Measurements from ENCODE around the gene HDLBP. TPM values are rescaled to one million over a fixed set of nuclear protein-coding genes. Genes with fewer than 3 reads are reported as not detected.

Gene HDLBP
- total RNA-seq, 4 donors from 2014 or later: 239 to 310 (median 273) TPM

DNA sequence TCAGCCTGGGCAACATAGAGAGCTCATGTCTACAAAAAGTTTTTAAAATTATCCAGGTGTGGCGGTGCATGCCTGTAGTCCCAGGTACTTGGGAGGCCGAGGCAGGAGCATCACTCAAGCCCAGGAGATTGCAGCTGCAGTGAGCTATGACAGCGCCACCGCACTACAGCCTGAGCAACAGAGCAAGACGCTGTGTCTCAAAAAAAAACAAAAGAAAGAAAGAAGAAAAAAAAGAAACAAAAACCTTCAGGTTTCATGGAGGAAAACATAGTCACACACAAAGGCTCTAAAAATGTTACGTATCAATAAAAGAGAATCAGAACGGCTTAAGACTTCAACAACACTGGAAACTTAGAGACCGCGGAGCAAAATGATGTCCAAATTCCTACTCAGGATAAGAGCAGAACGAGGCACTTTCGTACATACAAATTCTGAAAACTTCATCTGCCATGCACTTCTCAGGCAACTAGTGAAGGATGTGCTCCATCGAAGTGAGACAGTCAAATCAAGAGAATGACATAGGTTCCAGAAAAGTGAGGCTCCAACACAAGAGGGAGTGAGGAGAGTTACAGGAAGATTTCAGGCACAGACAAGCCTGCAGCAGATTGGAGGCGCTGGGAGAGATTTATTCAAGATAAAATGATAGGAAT lies 4.4 kb downstream of the HDLBP start:
- H3K27me3 ChIP-seq: no peaks in the 10 kb centered on the region
- no peak overlapping the region for H3K27ac ChIP-seq
- WGBS, 2 donors: 70 to 87% methylated on average over 13 of the region's 13 CpGs
- H3K36me3 ChIP-seq: no peaks in the 10 kb centered on the region
- no peak for DNase-seq
- no peak overlapping the region for H3K4me3 ChIP-seq
- H3K9me3 ChIP-seq: no peaks in the 10 kb centered on the region
- intact Hi-C loops (cut with DNase I): no loop called here
- TF ChIP-seq, protein P1, sequence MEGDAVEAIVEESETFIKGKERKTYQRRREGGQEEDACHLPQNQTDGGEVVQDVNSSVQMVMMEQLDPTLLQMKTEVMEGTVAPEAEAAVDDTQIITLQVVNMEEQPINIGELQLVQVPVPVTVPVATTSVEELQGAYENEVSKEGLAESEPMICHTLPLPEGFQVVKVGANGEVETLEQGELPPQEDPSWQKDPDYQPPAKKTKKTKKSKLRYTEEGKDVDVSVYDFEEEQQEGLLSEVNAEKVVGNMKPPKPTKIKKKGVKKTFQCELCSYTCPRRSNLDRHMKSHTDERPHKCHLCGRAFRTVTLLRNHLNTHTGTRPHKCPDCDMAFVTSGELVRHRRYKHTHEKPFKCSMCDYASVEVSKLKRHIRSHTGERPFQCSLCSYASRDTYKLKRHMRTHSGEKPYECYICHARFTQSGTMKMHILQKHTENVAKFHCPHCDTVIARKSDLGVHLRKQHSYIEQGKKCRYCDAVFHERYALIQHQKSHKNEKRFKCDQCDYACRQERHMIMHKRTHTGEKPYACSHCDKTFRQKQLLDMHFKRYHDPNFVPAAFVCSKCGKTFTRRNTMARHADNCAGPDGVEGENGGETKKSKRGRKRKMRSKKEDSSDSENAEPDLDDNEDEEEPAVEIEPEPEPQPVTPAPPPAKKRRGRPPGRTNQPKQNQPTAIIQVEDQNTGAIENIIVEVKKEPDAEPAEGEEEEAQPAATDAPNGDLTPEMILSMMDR (IDR thresholded peaks at IDR 0.05): no peak
- no peak for TF ChIP-seq POLR2A (IDR thresholded peaks at IDR 0.05)
- H3K4me1 ChIP-seq: peaks cover 4 to 66% (median 4%) of the 10 kb centered on the region in 3 donors

DNA sequence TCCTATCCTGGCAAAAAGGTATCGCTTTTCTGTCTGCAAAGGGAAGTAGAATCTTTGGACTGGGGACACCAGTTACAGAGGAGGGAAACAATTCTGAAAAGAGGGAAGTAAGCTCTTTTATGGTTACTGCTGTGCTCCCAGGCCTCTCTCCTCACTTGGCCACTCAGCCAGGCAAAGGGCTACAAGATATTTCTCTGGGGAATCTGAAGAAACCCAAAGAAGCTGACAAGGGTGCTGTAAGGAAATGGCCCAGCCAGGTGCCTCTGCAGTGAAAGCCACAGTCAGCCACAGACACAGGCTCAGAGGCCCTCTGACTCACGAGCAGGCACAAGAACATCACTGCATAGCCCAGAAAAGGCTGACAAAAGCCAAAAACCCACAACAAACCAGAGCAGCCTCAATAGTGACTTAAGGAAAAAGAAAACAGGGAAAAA lies 5.8 kb downstream of the HDLBP start:
- TF ChIP-seq POLR2A (IDR thresholded peaks at IDR 0.05): no peak
- TF ChIP-seq, protein P1 (IDR thresholded peaks at IDR 0.05): no peak
- Histone ChIP-seq H3K36me3 (no peaks in the 10 kb centered on the region), H3K9me3 (no peaks in the 10 kb centered on the region), H3K27ac (peak overlapping the region in 2 of 4 donors; percentile 20 to 34), H3K4me3 (no peak overlapping the region), H3K4me1 (peaks cover 4 to 79% (median 4%) of the 10 kb centered on the region in 3 donors), H3K27me3 (no peaks in the 10 kb centered on the region)
- 41 to 52% methylated on average over 2 of the region's 2 CpGs for WGBS, 2 donors
- no peak for DNase-seq
- intact Hi-C loops (cut with DNase I): no loop called here

DNA sequence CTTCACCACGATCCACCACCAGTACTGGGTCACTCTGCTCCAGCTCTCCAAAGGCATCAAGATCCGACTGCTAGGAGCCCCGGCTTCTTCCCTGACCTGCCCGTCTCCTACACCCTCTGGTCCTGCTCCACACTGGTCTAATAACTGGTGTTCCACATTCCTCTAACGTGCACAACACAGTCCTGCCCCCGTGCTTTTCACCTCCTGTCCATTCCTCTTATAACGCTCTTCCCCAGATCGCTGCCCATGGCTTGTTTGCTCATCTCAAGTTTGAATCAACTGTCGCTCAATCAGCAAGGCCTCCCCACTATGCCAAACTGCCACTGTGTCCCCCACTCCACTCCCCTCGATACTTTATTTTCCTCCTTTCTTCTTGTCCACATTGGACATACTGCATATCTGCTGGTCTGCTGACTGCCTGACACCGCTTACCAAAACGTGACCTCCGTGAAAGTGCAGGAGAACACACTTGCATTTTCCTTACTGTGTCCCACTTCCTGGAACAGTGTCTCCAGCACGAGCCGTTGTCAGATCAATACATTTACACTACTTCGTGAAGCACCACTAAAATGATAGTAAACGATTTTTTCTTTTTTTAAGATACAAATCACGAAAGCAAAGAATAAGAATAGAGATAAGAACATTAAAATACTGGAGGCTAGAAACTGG lies 6.5 kb downstream of the HDLBP start:
- no peak for DNase-seq

DNA sequence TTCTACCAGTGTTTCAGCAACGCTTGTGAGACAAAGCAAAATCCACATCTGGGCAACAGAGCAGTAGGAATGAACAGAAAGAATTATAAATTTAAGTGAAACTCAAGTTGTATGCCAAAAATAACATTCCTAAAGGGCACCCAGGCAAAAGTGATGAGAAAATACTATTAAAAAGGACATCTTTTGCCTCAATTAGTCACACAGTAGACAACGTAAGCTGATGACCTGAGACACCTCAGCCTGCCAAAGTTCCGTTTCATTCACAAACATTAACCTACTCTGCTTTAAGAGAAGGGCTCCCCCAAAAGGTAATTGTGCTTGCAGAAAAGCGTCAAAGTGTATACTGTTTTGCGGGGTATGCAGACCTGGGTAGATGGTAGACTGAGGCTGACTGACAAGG lies 7.2 kb downstream of the HDLBP start:
- no peaks in the 10 kb centered on the region for H3K9me3 ChIP-seq
- TF ChIP-seq, protein P1 (IDR thresholded peaks at IDR 0.05): no peak
- TF ChIP-seq POLR2A (IDR thresholded peaks at IDR 0.05): no peak
- 64 to 88% methylated on average over 5 of the region's 5 CpGs for WGBS, 2 donors
- no peak overlapping the region for H3K4me3 ChIP-seq
- intact Hi-C loops (cut with DNase I): no loop called here
- H3K36me3 ChIP-seq: no peaks in the 10 kb centered on the region
- no peak for DNase-seq
- no peak overlapping the region for H3K27ac ChIP-seq
- H3K4me1 ChIP-seq: peaks cover 0 to 81% (median 4%) of the 10 kb centered on the region in 3 donors
- no peaks in the 10 kb centered on the region for H3K27me3 ChIP-seq

More for the DNA sequence above, 6.5 kb downstream of the HDLBP start:
- intact Hi-C loops (cut with DNase I): no loop called here
- Histone ChIP-seq H3K4me3 (no peak overlapping the region), H3K4me1 (peaks cover 4 to 81% (median 4%) of the 10 kb centered on the region in 3 donors), H3K9me3 (no peaks in the 10 kb centered on the region), H3K27ac (peak overlapping the region in 1 of 4 donors; percentile 20), H3K27me3 (no peaks in the 10 kb centered on the region), H3K36me3 (no peaks in the 10 kb centered on the region)
- 87 to 91% methylated on average over 18 of the region's 18 CpGs for WGBS, 2 donors
- no peak for TF ChIP-seq POLR2A (IDR thresholded peaks at IDR 0.05)
- TF ChIP-seq, protein P1 (IDR thresholded peaks at IDR 0.05): no peak

DNA sequence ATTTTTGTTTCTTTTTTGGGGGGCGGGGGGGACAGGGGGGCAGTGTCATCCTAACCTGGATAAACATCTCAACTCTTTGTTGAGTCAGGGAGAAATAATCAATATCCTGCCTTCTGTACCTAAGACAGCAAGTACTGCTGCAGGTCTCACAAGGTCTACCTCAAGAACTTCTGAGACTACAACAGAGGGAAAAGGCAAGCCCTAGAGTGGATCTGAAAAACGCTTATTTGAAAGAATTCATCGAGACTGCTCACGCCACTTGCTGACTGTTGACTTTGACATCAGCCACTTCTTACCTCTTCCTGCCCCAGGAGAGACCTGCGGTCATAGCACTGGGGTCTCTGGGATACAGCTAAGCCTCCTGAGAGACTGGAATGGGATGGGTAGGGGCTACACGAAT lies 8.4 kb downstream of the HDLBP start:
- Histone ChIP-seq H3K27ac (no peak overlapping the region), H3K4me1 (peaks cover 0 to 73% (median 0%) of the 10 kb centered on the region in 3 donors), H3K36me3 (no peaks in the 10 kb centered on the region), H3K9me3 (no peaks in the 10 kb centered on the region), H3K4me3 (no peak overlapping the region), H3K27me3 (no peaks in the 10 kb centered on the region)
- TF ChIP-seq, protein P1 (IDR thresholded peaks at IDR 0.05): no peak
- TF ChIP-seq POLR2A (IDR thresholded peaks at IDR 0.05): no peak
- no peak for DNase-seq
- 73 to 86% methylated on average over 5 to 6 of the region's 6 CpGs for WGBS, 2 donors
- intact Hi-C loops (cut with DNase I): no loop called here
